Stimulated activated CD8-positive, alpha-beta memory T cell treated with anti-CD3 and anti-CD28 coated beads, Interleukin-12 subunit alpha, Interleukin-12 subunit beta, amount 100 ng/mL, for 1 hour (primary cell): Measurements from ENCODE around the gene BAG1.

Experiments used
- DNase-seq: peaks from one replicate; pipeline ENCODE4 v3.0.0-alpha.2; 2020; ENCODE audit warnings: low read depth

The BAG1 gene

GRCh38 chr9:33273266-33273971 is 8.9 kb upstream of the BAG1 start:
- no peak for DNase-seq

- DNase-seq: no peak
Measured at GRCh38 chr9:33272061-33272460, 7.6 kb upstream of the BAG1 start.

- DNase-seq: no peak
Measured at GRCh38 chr9:33270146-33270545, 5.6 kb upstream of the BAG1 start.

GRCh38 chr9:33267151-33267767 is 2.8 kb upstream of the BAG1 start:
- DNase-seq: no peak

GRCh38 chr9:33265211-33265865 is 830 bp upstream of the BAG1 start:
- DNase-seq: no peak

GRCh38 chr9:33264003-33264472 is 470 bp downstream of the BAG1 start:
- DNase-seq: no peak

GRCh38 chr9:33263131-33264002 is 1.1 kb downstream of the BAG1 start:
- no peak for DNase-seq

- DNase-seq: no peak
Measured at GRCh38 chr9:33260372-33260771, 4.1 kb downstream of the BAG1 start.

- DNase-seq: no peak
Measured at GRCh38 chr9:33257276-33257675, 7.2 kb downstream of the BAG1 start.

GRCh38 chr9:33256236-33256635 is 8.3 kb downstream of the BAG1 start:
- no peak for DNase-seq

GRCh38 chr9:33255471-33255870 is 9.0 kb downstream of the BAG1 start:
- no peak for DNase-seq

GRCh38 chr9:33255014-33255413 is 9.5 kb downstream of the BAG1 start:
- no peak for DNase-seq

- no peak for DNase-seq
Measured at GRCh38 chr9:33254211-33254610, 10.3 kb downstream of the BAG1 start.

GRCh38 chr9:33250458-33250995 is 14.0 kb downstream of the BAG1 start:
- DNase-seq: no peak

- no peak for DNase-seq
Measured at GRCh38 chr9:33249983-33250382, 14.5 kb downstream of the BAG1 start.

GRCh38 chr9:33249087-33249658 is 15.3 kb downstream of the BAG1 start:
- no peak for DNase-seq

GRCh38 chr9:33248606-33249005 is 15.9 kb downstream of the BAG1 start:
- DNase-seq: no peak

- DNase-seq: no peak
Measured at GRCh38 chr9:33246269-33246860, 18.1 kb downstream of the BAG1 start.

GRCh38 chr9:33245341-33245740 is 19.2 kb downstream of the BAG1 start:
- no peak for DNase-seq

- DNase-seq: no peak
Measured at GRCh38 chr9:33244137-33244784, 20.2 kb downstream of the BAG1 start.
